H1 (cell line): ENCODE results near the gene THADA. TPM values are rescaled to one million over a fixed set of nuclear protein-coding genes. Genes with fewer than 3 reads are reported as not detected.

Experiments
- CTCF ChIA-PET: fragments of 300-600 bp; sonication (Branson Sonifier 250); formaldehyde crosslinking; loops from one replicate; lab custom pipeline; 2021; ENCODE audit not compliant: partially characterized antibody; lab: Charles Lee
- POLR2A ChIA-PET: fragments of 300-600 bp; sonication (Branson Sonifier 250); formaldehyde crosslinking; loops from one replicate; lab custom pipeline; 2021; ENCODE audit warnings: inconsistent platforms; ENCODE audit not compliant: partially characterized antibody; lab: Charles Lee
- DNase-seq, 2 experiments: peaks; one replicate each; pipeline versions ENCODE4 v3.0.0 to v3.0.0-alpha.2; 2010 to 2022; ENCODE audit warnings: low spot score in 2 of 2, low read depth in 1 of 2, mixed read lengths in 1 of 2
- FAIRE-seq: peaks from 2 replicates; lab custom pipeline; 2011; peaks lifted over from hg19 to GRCh38; lab: Jason Lieb, UNC
- H2AFZ ChIP-seq: 2 replicates; pipeline ENCODE4 v1.8.1; 2012; ENCODE audit warnings: low read length, inconsistent platforms
- H2AK5ac ChIP-seq: 2 replicates; pipeline ENCODE4 v1.6.1; 2013; ENCODE audit warnings: low read depth, low read length
- H2BK120ac ChIP-seq: replicated peaks from 2 replicates; pipeline ENCODE3; 2013; ENCODE audit warnings: low read depth, low read length, inconsistent platforms
- H2BK12ac ChIP-seq: 2 replicates; pipeline ENCODE4 v1.6.1; 2013; ENCODE audit warnings: low read depth, low read length
- H2BK15ac ChIP-seq: 2 replicates; pipeline ENCODE4 v1.6.1; 2013; ENCODE audit warnings: low read length
- H2BK20ac ChIP-seq: 2 replicates; pipeline ENCODE4 v1.6.1; 2013; ENCODE audit warnings: low read length
- H2BK5ac ChIP-seq: 2 replicates; pipeline ENCODE4 v1.6.1; 2013; ENCODE audit warnings: low read depth, low read length
- H3K14ac ChIP-seq: 2 replicates; pipeline ENCODE4 v1.6.1; 2013; ENCODE audit warnings: inconsistent platforms; ENCODE audit not compliant: insufficient read length
- H3K18ac ChIP-seq: 2 replicates; pipeline ENCODE4 v1.6.1; 2013; ENCODE audit warnings: low read length; ENCODE audit errors: extremely low read depth
- H3K23ac ChIP-seq: 2 replicates; pipeline ENCODE4 v1.6.1; 2013; ENCODE audit warnings: inconsistent platforms; ENCODE audit not compliant: insufficient read length
- H3K23me2 ChIP-seq: 2 replicates; pipeline ENCODE4 v1.6.1; 2013; ENCODE audit warnings: low read depth, low read length
- H3K27ac ChIP-seq: 2 replicates; pipeline ENCODE4 v1.6.1; 2011; ENCODE audit warnings: low read depth, low read length, inconsistent platforms
- H3K27me3 ChIP-seq, 4 experiments: replicated peaks in 1 of 4; 1 replicate in 1 of 4; 2 replicates in 3 of 4; pipeline versions ENCODE4 v1.6.1 to v1.8.1; 2011 to 2013; ENCODE audit warnings: low read length in 3 of 4, mild to moderate bottlenecking in 3 of 4, inconsistent platforms in 2 of 4, mixed read lengths in 2 of 4, moderate library complexity in 1 of 4; ENCODE audit not compliant: control insufficient read depth in 3 of 4, insufficient read depth in 3 of 4; ENCODE audit errors: extremely low read depth in 1 of 4
- H3K36me3 ChIP-seq, 4 experiments: 2 replicates each; pipeline versions ENCODE4 v1.6.1 to v1.8.1; 2011 to 2013; ENCODE audit warnings: mild to moderate bottlenecking in 4 of 4, low read length in 3 of 4, moderate library complexity in 2 of 4, control low read depth in 1 of 4, inconsistent platforms in 1 of 4; ENCODE audit not compliant: insufficient read depth in 4 of 4, control insufficient read depth in 2 of 4
- H3K4ac ChIP-seq: replicated peaks from 2 replicates; pipeline ENCODE3; 2013; ENCODE audit warnings: low read length, low read depth, mixed read lengths, inconsistent platforms; ENCODE audit not compliant: insufficient read length
- H3K4me1 ChIP-seq, 4 experiments: replicated peaks in 1 of 4; 1 replicate in 1 of 4; 2 replicates in 3 of 4; pipeline versions ENCODE4 v1.6.1 to v1.8.1; 2011 to 2013; ENCODE audit warnings: low read length in 3 of 4, inconsistent platforms in 2 of 4, mixed read lengths in 1 of 4; ENCODE audit not compliant: insufficient read depth in 4 of 4, control insufficient read depth in 3 of 4
- H3K4me2 ChIP-seq, 2 experiments: 2 replicates each; pipeline versions ENCODE4 v1.6.1 to v1.8.1; 2011 to 2013; ENCODE audit warnings: low read depth in 2 of 2, low read length in 2 of 2, control low read depth in 1 of 2, inconsistent platforms in 1 of 2, mild to moderate bottlenecking in 1 of 2; ENCODE audit not compliant: insufficient read depth in 1 of 2
- H3K4me3 ChIP-seq, 4 experiments: fragments of 200-600, 300-600 bp in 1 of 4; sonication (generic), shearing (Covaris generic), sonication (Bioruptor Twin) in 1 of 4; 2 replicates each; pipeline versions ENCODE4 v1.5.1 to v1.8.1; 2011 to 2016; ENCODE audit warnings: low read length in 4 of 4, low read depth in 3 of 4, control low read depth in 2 of 4, inconsistent platforms in 2 of 4, mild to moderate bottlenecking in 2 of 4, mixed read lengths in 1 of 4, moderate library complexity in 1 of 4; ENCODE audit not compliant: insufficient read depth in 2 of 4; ENCODE audit errors: extremely low read depth in 1 of 4
- H3K56ac ChIP-seq: replicated peaks from 2 replicates; pipeline ENCODE3; 2013; ENCODE audit warnings: low read depth, mild to moderate bottlenecking, mixed read lengths, low read length, inconsistent platforms; ENCODE audit not compliant: insufficient read length
- H3K79me1 ChIP-seq: 2 replicates; pipeline ENCODE4 v1.6.1; 2013; ENCODE audit warnings: low read depth, low read length, control low read depth
- H3K79me2 ChIP-seq, 2 experiments: 2 replicates each; pipeline versions ENCODE4 v1.6.1 to v1.8.1; 2012 to 2013; ENCODE audit warnings: low read length in 2 of 2, mild to moderate bottlenecking in 2 of 2, inconsistent platforms in 1 of 2; ENCODE audit not compliant: insufficient read depth in 2 of 2, control insufficient read depth in 1 of 2
- H3K9ac ChIP-seq, 4 experiments: replicated peaks in 1 of 4; 1 replicate in 1 of 4; 2 replicates in 3 of 4; pipeline versions ENCODE4 v1.6.1 to v1.8.1; 2011 to 2013; ENCODE audit warnings: low read depth in 3 of 4, low read length in 3 of 4, control low read depth in 2 of 4, mild to moderate bottlenecking in 2 of 4, moderate library complexity in 2 of 4, inconsistent platforms in 1 of 4; ENCODE audit errors: extremely low read depth in 1 of 4
- H3K9me3 ChIP-seq, 2 experiments: 2 replicates each; pipeline versions ENCODE4 v1.6.1 to v1.8.1; 2012 to 2013; ENCODE audit warnings: mild to moderate bottlenecking in 2 of 2, moderate library complexity in 2 of 2, control low read depth in 1 of 2, inconsistent platforms in 1 of 2, low read depth in 1 of 2, low read length in 1 of 2, mixed read lengths in 1 of 2; ENCODE audit not compliant: insufficient read depth in 2 of 2
- H4K20me1 ChIP-seq, 2 experiments: replicated peaks in 1 of 2; 2 replicates each; pipeline versions ENCODE3 to v1.8.1; 2011 to 2013; ENCODE audit warnings: inconsistent platforms in 2 of 2, low read length in 2 of 2, mild to moderate bottlenecking in 1 of 2; ENCODE audit not compliant: insufficient read depth in 2 of 2, control insufficient read depth in 1 of 2
- H4K5ac ChIP-seq: 2 replicates; pipeline ENCODE4 v1.6.1; 2013; ENCODE audit warnings: low read length, low read depth, mixed read lengths, inconsistent platforms; ENCODE audit not compliant: insufficient read length
- H4K8ac ChIP-seq: 2 replicates; pipeline ENCODE4 v1.8.0; 2013; ENCODE audit warnings: mild to moderate bottlenecking, moderate library complexity, low read length, inconsistent platforms; ENCODE audit not compliant: insufficient read depth; ENCODE audit errors: extremely low read depth
- H4K91ac ChIP-seq: replicated peaks from 2 replicates; pipeline ENCODE3; 2013; ENCODE audit warnings: low read length, mixed read lengths, inconsistent platforms; ENCODE audit not compliant: insufficient read length
- ATF2 ChIP-seq: IDR thresholded peaks from 2 replicates; pipeline ENCODE4 v1.6.1; 2012; ENCODE audit warnings: low read length, inconsistent platforms
- BRCA1 ChIP-seq: IDR thresholded peaks from 2 replicates; pipeline ENCODE4 v1.6.1; 2012; ENCODE audit warnings: low read depth, low read length, improper control_type of control experiment
- JUND ChIP-seq: IDR thresholded peaks from 2 replicates; pipeline ENCODE4 v1.6.1; 2011; ENCODE audit warnings: mild to moderate bottlenecking, improper control_type of control experiment, low read length
- POU5F1 ChIP-seq: IDR thresholded peaks from 2 replicates; pipeline ENCODE4 v1.6.1; 2011; ENCODE audit warnings: low read depth, mild to moderate bottlenecking, low read length, moderate library complexity
- SIN3A ChIP-seq, 2 experiments: IDR thresholded peaks in 1 of 2; conservative IDR thresholded peaks in 1 of 2; 2 replicates each; pipeline ENCODE4 v1.6.1; 2011 to 2012; ENCODE audit warnings: low read length in 2 of 2, improper control_type of control experiment in 1 of 2, low read depth in 1 of 2, mild to moderate bottlenecking in 1 of 2
- SIX5 ChIP-seq: IDR thresholded peaks from 2 replicates; pipeline ENCODE4 v1.6.1; 2011; ENCODE audit warnings: mild to moderate bottlenecking, low read depth, low read length
- SP4 ChIP-seq: IDR thresholded peaks from 2 replicates; pipeline ENCODE4 v1.6.1; 2012; ENCODE audit warnings: low read length, inconsistent platforms
- SUZ12 ChIP-seq: fragments of 200-600 bp; sonication (generic); IDR thresholded peaks from 2 replicates; pipeline ENCODE4 v1.6.1; 2012; ENCODE audit warnings: mild to moderate bottlenecking, inconsistent platforms, low read length, moderate library complexity, mixed read lengths
- TAF1 ChIP-seq: IDR thresholded peaks from 2 replicates; pipeline ENCODE4 v1.6.1; 2011; ENCODE audit warnings: mild to moderate bottlenecking, low read depth, low read length
- TEAD4 ChIP-seq: IDR thresholded peaks from 2 replicates; pipeline ENCODE4 v1.6.1; 2012; ENCODE audit warnings: low read depth, low read length, inconsistent platforms, mixed read lengths
- USF2 ChIP-seq: IDR thresholded peaks from 2 replicates; pipeline ENCODE4 v1.6.1; 2011; ENCODE audit warnings: low read length, improper control_type of control experiment
- WGBS, 2 experiments: shearing (Covaris generic) in 1 of 2; methylation state at CpG; one replicate each; pipeline versions ENCODE4 v1.1.6 to v1.1.7; 2013 to 2015; ENCODE audit warnings: low lambda C conversion rate in 2 of 2, mixed read lengths in 2 of 2, inconsistent platforms in 1 of 2, low coverage in 1 of 2, missing lambda C conversion rate in 1 of 2; ENCODE audit not compliant: insufficient replicate concordance in 2 of 2, insufficient coverage in 1 of 2, insufficient read length in 1 of 2; ENCODE audit errors: extremely low coverage in 1 of 2, missing lambda C conversion rate in 1 of 2; 5-methylcytosine and 5-hydroxymethylcytosine counted together
- polyA plus RNA-seq, 7 experiments: library from polyadenylated mRNA; depleted of rRNA in 3 of 7; stranded (reverse) in 5 of 7; unstranded in 2 of 7; fragments of >200 nt in 5 of 7; fragments of 200-250 nt in 2 of 7; gene quantifications; 1 replicate in 5 of 7; 2 replicates in 1 of 7; 4 replicates in 1 of 7; pipeline versions ENCODE4 v1.2.1 to v1.2.3, GENCODE V29; 2011 to 2013; ENCODE audit warnings: missing spikeins in 2 of 7, mixed read lengths in 2 of 7
- total RNA-seq: library from RNA; stranded (reverse); fragmentation: NEBNext Ultra II Directional; extraction: Animal tissue kit (Norgen Biotek cat#: 25700); gene quantifications from 2 replicates; pipeline ENCODE4 v1.2.1, GENCODE V29; 2021
- TF ChIP-seq, protein P1 (sequence below): IDR thresholded peaks from 2 replicates; pipeline ENCODE4 v1.6.1; 2011; ENCODE audit warnings: low read depth, mild to moderate bottlenecking, low read length; ENCODE audit not compliant: insufficient read depth

The THADA gene
- total and polyA plus RNA-seq, 2 of the 8 experiments (the other 6 are each of a cell fraction or from before 2014, with no cell fraction given) = 22.4 to 26.8 TPM

DNA sequence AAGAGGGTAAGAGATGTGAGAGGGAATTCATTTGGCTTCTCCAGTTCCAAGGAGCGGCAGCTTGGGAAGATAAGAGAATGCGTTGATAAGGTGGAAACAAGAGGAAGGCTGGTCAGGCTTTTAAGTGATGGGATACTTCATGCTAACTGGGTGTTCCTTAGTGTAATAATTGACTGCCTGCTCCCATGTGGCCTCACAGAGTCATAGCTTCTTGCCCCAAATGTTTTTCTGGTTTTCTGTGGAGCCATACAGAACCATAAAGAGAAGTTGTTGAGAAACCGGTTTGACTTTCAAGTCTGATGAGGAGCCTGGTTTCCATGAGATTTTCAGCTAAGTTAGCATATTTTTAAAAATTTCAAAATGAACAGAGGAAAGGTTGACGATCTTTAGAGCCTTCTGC, 272.0 kb downstream of the THADA start:
- Histone ChIP-seq H2BK120ac (no peak overlapping the region), H2AK5ac (no peak overlapping the region), H3K9me3 (no peaks in the 10 kb centered on the region), H4K20me1 (no peaks in the 10 kb centered on the region), H3K79me2 (no peaks in the 10 kb centered on the region), H2BK20ac (no peak overlapping the region), H3K4me2 (no peak overlapping the region), H3K79me1 (no peaks in the 10 kb centered on the region), H3K14ac (no peak overlapping the region), H2BK12ac (no peak overlapping the region), H3K4ac (no peak overlapping the region), H3K9ac (no peak overlapping the region), H3K23me2 (no peaks in the 10 kb centered on the region), H3K23ac (no peak overlapping the region), H4K91ac (no peak overlapping the region), H3K4me3 (no peak overlapping the region), H3K27ac (no peak overlapping the region), H2AFZ (no peak overlapping the region), H3K27me3 (no peaks in the 10 kb centered on the region), H4K5ac (no peak overlapping the region), H3K4me1 (no peaks in the 10 kb centered on the region), H3K36me3 (peaks cover 0 to 2% (median 0%) of the 10 kb centered on the region in 4 experiments; a peak in 1 of 8 replicates), H3K56ac (no peak overlapping the region), H2BK15ac (no peak overlapping the region), H3K18ac (no peak overlapping the region), H2BK5ac (no peak overlapping the region), H4K8ac (no peak overlapping the region)
- POLR2A ChIA-PET = no interaction called here
- 88% methylated on average over 4 of the region's 4 CpGs; no CpG with 5 or more reads in 1 of the 2 experiments for WGBS, 2 experiments
- CTCF ChIA-PET = no interaction called here
- FAIRE-seq (no peak), DNase-seq (no peak)
- TF ChIP-seq TAF1 (no peak), JUND (no peak), BRCA1 (no peak), SUZ12 (no peak), SIN3A (conservative IDR thresholded peaks at IDR 0.05 in 1 of 2, IDR thresholded peaks at IDR 0.05 in 1 of 2; ENCODE audit: low read depth in 1 of 2, low read length in 2 of 2) (no peak), SP4 (no peak), SIX5 (no peak), USF2 (no peak), ATF2 (no peak), POU5F1 (no peak), TEAD4 (no peak)
- TF ChIP-seq, protein P1, sequence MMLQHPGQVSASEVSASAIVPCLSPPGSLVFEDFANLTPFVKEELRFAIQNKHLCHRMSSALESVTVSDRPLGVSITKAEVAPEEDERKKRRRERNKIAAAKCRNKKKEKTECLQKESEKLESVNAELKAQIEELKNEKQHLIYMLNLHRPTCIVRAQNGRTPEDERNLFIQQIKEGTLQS = no peak
